ENCODE measurements around the gene ERH. TPM values are rescaled to one million over a fixed set of nuclear protein-coding genes. Genes with fewer than 3 reads are reported as not detected.

ERH gene
- total RNA-seq, 1 donor from 2014 or later = 337 TPM

GRCh38 chr14:69375722-69376121, 22.4 kb downstream of the ERH start:
- no peak for TF ChIP-seq CTCF (IDR thresholded peaks at IDR 0.05)
- no peak for TF ChIP-seq EZH2phosphoT487 (IDR thresholded peaks at IDR 0.05)
- TF ChIP-seq EZH2 (IDR thresholded peaks at IDR 0.05) = no peak
- no peak overlapping the region for H3K4me2 ChIP-seq
- H3K9me3 ChIP-seq (ENCODE audit: low read depth) = no peaks in the 10 kb centered on the region
- H3K9ac ChIP-seq = no peak overlapping the region
- Mint-ChIP-seq H3K4me3 (no peak overlapping the region), H3K27me3 (ENCODE audit: insufficient read depth, low read depth) (no peaks in the 10 kb centered on the region), H3K9me3 (peaks cover 4% of the 10 kb centered on the region), H3K36me3 (peaks cover 41% of the 10 kb centered on the region), H3K4me1 (no peaks in the 10 kb centered on the region), H3K27ac (no peak overlapping the region)
- no peak overlapping the region for H2AFZ ChIP-seq (replicated peaks)
- no peaks in the 10 kb centered on the region for H3K4me1 ChIP-seq
- peaks cover 6% of the 10 kb centered on the region for H3F3A ChIP-seq (ENCODE audit: low read depth)
- H3K36me3 ChIP-seq = peaks cover 16% of the 10 kb centered on the region
- H3K79me2 ChIP-seq (ENCODE audit: low read depth) = peaks cover 8% of the 10 kb centered on the region
- H4K20me1 ChIP-seq (ENCODE audit: low read depth) = peaks cover 24% of the 10 kb centered on the region
- DNase-seq (ENCODE audit: low spot score) = no peak
- H3K27me3 ChIP-seq = no peaks in the 10 kb centered on the region
- no peak overlapping the region for H3K27ac ChIP-seq
- no peak overlapping the region for H3K4me3 ChIP-seq

GRCh38 chr14:69375182-69375581, 22.9 kb downstream of the ERH start:
- H3K4me3 Mint-ChIP-seq = no peak overlapping the region
- no peak overlapping the region for H2AFZ ChIP-seq (replicated peaks)
- H3K27me3 ChIP-seq = no peaks in the 10 kb centered on the region
- H3K36me3 Mint-ChIP-seq = peaks cover 38% of the 10 kb centered on the region
- H3K9me3 ChIP-seq (ENCODE audit: low read depth) = no peaks in the 10 kb centered on the region
- no peak overlapping the region for H3K27ac ChIP-seq
- no peaks in the 10 kb centered on the region for H3K4me1 ChIP-seq
- no peak for TF ChIP-seq EZH2 (IDR thresholded peaks at IDR 0.05)
- TF ChIP-seq EZH2phosphoT487 (IDR thresholded peaks at IDR 0.05) = no peak
- TF ChIP-seq CTCF (IDR thresholded peaks at IDR 0.05) = no peak
- H3K79me2 ChIP-seq (ENCODE audit: low read depth) = peaks cover 7% of the 10 kb centered on the region
- H3K36me3 ChIP-seq = peaks cover 16% of the 10 kb centered on the region
- H3K4me1 Mint-ChIP-seq = no peaks in the 10 kb centered on the region
- peaks cover 6% of the 10 kb centered on the region for H3F3A ChIP-seq (ENCODE audit: low read depth)
- H3K27me3 Mint-ChIP-seq (ENCODE audit: insufficient read depth, low read depth) = no peaks in the 10 kb centered on the region
- no peak for DNase-seq (ENCODE audit: low spot score)
- H3K4me2 ChIP-seq = no peak overlapping the region
- H3K9ac ChIP-seq = no peak overlapping the region
- H3K27ac Mint-ChIP-seq = no peak overlapping the region
- H4K20me1 ChIP-seq (ENCODE audit: low read depth) = peaks cover 24% of the 10 kb centered on the region
- peaks cover 4% of the 10 kb centered on the region for H3K9me3 Mint-ChIP-seq
- H3K4me3 ChIP-seq = no peak overlapping the region

DNA sequence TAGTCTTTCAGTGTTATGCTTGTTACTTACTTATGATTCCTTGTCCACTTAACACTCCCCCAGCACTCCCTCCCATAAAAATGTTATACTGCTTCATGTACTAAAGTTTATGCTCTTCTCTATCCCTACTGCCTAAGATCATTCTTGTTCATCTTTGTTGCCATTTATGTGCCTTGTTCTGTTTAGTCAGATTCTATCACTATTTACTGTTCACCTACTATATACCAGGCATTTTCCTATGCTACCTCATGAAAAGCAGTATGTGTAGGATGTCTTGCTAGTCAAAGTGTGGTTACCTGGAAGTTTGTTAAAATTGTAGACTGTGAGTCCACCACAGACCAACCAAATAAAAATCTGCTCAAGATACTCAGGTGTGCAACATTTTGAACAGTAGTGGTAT, 23.9 kb downstream of the ERH start:
- Histone ChIP-seq H3K4me2 (no peak overlapping the region), H3F3A (ENCODE audit: low read depth) (peaks cover 6% of the 10 kb centered on the region), H3K9me3 (ENCODE audit: low read depth) (no peaks in the 10 kb centered on the region), H3K79me2 (ENCODE audit: low read depth) (no peaks in the 10 kb centered on the region), H3K36me3 (peaks cover 16% of the 10 kb centered on the region), H3K27me3 (no peaks in the 10 kb centered on the region), H4K20me1 (ENCODE audit: low read depth) (peaks cover 16% of the 10 kb centered on the region), H3K27ac (no peak overlapping the region), H3K9ac (no peak overlapping the region), H3K4me1 (no peaks in the 10 kb centered on the region), H3K4me3 (no peak overlapping the region), H2AFZ (replicated peaks) (no peak overlapping the region)
- TF ChIP-seq CTCF (IDR thresholded peaks at IDR 0.05) = no peak
- TF ChIP-seq EZH2phosphoT487 (IDR thresholded peaks at IDR 0.05) = no peak
- no peak for TF ChIP-seq EZH2 (IDR thresholded peaks at IDR 0.05)
- DNase-seq (ENCODE audit: low spot score) = no peak
- Mint-ChIP-seq H3K27ac (no peak overlapping the region), H3K9me3 (peaks cover 4% of the 10 kb centered on the region), H3K27me3 (ENCODE audit: insufficient read depth, low read depth) (no peaks in the 10 kb centered on the region), H3K4me1 (no peaks in the 10 kb centered on the region), H3K36me3 (peaks cover 34% of the 10 kb centered on the region), H3K4me3 (no peak overlapping the region)
